ENCODE measurements around the gene SIX4.
"Not testable (repeated sequence)": the region's sequence is repeated elsewhere in the genome, so short reads cannot be mapped to it uniquely, and the experiment has no call there.

Gene SIX4

DNA sequence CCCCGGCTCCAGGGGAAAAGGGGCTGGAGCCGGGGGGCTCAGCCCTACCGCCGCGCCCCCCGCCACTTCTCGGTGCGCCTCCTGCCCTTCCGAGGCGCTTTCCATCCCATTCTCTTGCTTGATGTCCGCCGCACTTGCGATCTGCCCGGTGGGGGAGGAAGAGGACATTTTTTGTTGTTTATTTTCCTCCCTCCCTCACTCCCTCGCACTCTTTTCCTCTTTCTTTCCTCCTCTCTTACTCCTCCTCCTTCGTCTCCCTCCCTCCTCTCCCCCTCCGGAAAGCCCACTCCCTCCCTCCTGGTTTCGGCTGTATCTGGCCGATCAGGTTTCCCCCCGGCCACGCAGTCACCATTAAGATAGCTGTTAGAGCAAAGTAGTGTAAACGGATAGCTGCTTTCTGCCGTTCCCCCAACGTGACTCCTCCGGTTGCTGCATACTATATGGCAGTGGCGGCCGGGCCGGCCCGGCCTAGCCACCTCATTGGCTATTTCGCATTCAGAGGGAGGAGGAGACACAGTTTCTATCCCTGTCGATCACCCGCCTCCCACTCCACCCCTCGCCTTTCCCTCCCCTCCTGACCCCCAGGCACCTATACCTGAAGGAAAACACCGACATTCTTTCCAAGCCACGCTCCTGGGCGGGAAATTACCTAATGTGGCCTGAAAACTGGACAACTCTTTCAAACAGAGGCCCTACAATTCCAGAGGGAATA is at the start of gene SIX4:
Gene SIX4, minus strand, starts transcription at position 445 of the 712 bp plus-strand sequence. Its CDS starts 277 bp downstream, at position 168.
- no peak for FAIRE-seq

DNA sequence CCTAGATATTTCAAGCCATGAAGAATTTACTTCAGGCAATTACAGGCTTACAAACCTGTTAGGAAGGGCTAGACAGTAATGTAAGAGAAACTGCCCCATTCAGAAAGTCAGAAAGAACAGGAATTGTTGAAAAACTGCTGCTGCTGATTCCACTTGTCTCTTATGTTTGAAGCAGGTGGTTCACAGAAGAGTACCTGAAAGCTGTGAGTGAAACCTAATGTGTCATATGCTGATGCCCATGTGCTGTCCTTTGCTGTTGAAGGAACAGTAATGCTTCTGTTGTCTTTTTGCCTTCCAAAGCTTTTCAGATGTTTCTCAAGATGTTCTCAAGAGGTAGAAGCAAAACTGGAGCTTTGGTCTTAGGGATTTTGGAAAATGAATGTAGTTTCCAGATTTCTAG is 49.4 kb upstream of the SIX4 start:
- FAIRE-seq, result no peak

DNA sequence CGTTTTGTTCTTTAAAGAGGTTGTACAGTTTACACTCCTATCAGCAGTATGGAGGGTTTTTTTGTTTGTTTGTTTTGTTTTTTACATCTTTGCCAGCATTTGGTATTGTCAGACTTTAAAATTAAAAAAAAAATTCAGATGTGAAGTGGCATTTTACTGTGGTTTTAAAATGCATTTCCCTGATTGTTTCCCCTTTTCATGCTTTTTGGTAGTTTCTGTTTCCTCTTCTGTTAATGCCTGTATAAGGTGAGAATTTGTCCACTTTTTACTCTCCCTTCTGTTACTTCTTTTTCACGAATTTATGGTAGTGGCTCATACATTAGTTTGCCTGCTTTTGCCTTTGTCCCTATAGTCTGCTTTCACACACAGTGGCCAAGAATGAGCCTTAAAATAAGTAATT is 47.0 kb upstream of the SIX4 start:
- FAIRE-seq, result no peak

DNA sequence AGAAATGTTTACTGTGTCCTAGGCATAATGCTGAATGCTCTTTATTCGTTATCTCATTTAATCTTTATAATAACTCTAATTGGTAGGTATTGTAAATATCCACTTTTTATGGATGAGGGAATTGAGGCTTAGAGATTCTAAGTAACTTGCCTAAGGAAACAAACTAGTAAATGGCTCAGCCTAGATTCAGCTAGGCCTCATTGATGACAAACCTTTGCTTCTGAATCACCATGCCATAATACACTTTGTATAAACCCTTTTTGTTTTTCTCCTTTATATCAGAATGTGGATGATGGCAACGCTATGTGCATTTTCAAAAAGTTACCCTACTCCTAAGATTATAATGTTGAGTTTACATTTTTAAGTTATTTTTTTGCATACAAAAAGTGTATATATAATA is 44.5 kb upstream of the SIX4 start:
- FAIRE-seq, result no peak

DNA sequence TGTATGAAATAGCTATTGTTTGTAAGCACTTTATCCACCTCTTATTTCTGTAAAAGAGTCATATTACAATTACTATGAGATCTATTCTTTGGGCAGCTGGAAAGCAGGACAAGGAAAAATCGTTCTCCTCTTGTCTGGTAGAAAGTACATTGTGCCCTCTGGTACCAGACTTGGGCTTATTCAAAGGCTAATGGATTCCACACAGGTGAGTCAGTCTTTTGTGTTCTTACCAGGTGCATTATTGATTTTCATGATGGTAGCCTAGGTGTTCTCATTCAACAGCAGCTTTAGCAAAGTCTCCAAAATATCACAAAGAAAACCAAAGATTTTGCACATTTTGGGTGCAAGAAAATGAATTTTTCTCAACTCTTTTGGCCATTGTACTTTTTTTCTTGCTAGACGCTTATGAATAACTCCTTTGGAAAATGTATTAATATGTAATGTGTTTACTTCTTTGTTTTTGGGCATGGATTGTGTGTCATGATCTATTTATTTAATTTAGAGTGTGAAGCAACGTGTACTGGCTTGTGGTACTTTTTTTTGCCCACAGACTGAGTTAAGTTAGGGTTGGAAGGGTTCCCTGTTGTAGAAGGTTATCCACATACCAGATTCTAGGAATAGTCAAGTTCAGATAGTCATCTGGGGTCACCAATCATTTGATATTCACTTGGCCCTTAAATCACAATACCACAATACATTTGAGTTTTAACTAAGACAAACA is 36.7 kb upstream of the SIX4 start:
- no peak for FAIRE-seq

DNA sequence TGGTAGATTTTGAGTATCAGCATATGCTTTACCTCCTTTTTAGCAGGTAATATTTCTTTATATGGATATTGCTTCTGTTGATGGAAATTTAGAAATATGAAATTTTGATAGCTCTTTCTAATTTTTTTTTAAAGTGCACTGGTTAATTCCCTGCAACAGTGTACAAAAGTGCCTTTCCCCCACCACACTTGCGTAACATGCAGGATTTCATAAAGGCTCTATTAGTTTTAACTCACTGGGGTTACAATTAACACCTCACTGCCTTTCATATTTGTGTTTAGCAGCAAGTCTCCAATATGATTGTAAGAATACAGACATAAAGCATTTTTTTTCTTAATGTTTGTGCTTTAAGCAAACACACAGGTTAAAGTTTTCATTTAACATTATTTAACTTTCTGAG is 36.1 kb upstream of the SIX4 start:
- no peak for FAIRE-seq

DNA sequence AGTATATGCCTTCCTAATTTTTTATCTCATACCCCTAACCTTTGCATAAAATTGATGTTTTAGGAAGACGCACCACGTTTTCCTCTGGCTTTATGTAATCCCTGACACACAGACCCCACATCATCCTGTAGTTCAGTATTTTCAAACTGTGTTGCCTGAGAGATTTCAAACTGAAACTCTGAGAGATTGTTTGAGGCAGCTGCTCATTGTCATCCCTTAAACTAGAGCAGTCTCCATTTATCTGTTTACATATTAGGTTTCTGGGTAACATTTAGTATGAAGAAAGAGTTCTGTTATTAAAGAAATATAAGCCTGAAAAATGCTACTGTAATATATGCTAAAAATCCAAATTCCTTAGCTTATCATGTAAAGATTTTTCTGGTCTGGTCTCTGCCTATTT is 34.7 kb upstream of the SIX4 start:
- no peak for FAIRE-seq

DNA sequence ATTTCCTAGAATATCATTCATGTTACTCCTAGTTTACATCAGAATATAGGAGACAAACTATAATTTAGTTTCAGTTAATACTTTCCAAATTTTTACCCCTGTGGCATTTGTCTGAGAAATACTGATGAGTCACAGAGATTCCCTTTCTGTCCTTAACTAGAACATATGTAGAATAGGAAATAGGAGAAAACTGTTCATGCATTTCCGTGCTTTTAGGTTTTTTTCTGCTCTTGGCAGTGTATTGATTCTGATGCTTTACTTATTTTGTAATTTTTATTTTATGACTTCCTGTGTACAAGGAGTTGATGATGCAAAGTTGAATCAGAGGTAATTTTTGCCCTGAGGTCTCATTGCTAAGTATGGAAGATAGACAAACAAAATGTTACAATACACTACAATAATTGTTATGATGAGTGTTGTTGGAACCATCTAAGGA is 33.4 kb upstream of the SIX4 start:
- FAIRE-seq, result no peak

DNA sequence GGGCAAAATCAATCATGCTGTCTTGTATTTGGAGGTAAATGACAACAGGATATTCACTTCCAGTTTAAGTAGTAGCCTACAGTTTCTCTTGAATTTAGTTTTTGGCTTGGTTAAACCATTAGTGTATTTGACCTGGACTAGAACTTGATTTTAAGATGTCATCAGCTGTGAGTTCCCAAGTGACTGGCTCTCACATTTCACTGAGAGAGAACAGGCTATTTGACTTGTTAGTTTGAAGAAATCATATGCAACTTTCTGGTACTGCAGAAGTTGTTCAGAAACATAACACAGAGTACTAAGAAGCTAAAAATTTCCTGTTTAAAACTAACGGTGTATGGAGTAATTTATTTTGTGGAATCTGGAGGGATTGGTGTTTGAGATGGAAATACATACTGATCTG is 32.7 kb upstream of the SIX4 start:
- no peak for FAIRE-seq

DNA sequence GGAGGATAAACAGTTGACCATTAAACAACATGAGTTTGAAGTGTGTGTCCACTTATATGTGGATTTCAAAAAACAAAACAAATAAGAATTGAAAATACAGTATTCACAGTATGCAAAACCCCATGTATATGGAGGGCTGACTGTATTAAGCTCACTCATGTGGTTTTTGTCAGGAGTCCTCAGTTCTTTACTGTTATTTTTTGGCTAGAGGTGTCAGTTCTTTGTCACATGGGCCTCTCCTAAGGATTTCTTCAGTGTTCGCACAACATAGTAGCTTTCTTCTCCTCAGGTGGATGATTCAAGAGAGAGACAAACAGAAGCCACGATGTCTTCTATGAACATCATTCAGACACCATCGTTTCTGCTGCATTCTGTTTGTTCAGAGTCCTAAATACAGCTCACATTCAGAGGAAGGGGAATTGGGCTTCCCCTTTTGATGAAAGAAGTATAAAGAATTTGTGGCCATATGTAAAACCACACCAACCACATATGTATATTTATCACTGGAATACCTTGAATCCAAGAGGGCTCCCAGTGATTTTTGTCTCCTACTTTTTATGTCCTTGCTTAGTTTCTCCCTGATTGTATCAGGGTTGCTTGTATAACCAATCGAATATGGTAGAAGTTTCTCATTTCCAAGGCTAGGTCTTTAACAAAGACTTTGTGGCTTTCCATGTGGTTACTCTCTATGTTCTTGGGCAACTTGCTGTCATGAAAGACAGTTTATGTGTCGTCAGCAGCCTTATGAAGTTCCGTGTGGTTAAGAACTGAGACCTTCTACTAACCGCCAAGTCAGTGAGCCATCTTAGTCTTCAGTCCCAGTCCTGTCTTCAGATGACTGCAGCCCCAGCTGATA is 29.3 kb upstream of the SIX4 start:
- no peak for FAIRE-seq

DNA sequence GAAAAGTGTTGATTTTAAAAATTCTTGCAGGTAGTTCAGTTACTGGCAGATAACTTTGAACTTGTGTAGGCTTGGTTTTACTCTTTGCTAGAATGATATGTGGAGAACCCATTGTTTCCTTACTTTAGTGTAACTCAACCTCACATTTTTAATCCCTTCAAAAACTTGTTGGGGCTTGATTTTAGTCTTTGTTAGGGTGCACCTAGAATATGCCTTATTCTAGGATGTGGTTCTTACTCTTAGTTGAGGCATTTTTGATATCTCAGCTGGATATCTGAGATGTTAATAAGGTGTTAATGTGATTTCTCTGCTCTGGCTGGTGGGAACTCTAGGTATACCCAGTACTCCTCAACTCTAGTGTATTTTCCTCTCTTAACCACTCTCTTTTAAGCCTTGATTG is 20.4 kb upstream of the SIX4 start:
- FAIRE-seq, result no peak

DNA sequence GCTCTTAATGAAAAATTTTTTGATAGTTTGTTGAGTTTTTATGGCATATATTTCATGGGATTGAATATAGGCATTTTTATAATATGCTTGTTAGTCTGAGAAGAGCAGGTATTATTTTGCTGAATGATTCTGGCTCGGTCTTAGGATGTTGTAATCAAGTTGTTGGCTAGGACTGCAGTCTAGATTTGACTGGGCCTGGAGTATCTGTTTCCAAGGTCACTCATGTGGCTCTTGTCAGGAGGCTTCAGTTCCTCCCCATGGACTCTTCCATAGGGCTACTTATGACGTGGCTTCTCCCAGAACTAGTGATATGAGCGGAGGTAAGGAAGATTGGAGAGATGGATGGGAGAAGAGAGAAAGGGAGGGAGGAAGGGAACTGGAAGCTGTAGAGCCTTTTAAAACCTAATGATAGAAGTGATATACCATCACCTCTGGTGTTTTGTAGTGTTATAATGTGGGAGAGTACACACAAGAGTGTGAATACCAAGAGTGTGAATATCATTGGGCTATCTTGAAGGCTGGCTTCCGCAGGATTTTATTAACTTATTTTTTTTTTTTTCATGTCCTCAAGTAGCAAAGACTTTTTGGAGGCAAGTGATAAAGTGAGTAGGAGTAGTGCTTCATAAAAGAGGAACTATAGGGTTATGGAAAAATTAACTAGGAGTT is 14.8 kb upstream of the SIX4 start:
- FAIRE-seq, result no peak

DNA sequence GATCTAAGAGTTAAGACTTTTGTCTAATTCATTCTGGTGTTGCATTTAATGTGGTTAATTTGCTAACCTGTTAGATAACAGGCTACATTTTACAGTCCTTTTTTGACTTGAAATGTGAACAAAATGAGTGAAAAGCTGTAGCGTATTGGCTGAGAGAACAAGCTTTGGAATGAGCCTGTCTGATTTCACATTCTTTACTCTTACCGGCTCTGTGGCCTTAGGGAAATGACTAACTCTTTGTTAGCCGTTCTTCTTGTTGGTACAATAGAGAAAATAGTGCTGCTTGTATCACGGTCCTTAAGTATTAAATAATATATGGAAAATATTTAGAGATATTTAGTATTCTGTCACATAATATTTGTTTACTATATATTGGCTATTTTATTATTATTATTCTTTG is 12.3 kb upstream of the SIX4 start:
- FAIRE-seq, result no peak

DNA sequence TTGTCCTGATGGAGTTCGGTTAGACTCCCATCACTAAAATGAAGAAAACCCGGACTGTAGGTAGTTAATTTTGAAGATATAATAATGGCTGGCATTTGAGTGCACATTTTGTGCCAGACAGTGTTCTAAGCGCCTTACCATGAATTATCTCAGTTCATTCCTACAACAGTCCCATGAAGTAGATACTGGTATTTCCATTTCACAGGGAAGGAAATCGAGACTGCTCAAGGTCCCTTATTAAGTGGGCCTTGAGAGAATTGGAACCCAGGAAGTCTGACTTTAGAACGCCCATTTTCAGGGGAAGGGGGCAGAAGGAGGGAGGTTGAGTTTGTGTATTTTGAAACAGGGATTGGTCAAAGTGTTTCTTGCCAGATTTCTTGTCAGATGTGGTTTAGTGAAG is 11.3 kb upstream of the SIX4 start:
- FAIRE-seq, result no peak

DNA sequence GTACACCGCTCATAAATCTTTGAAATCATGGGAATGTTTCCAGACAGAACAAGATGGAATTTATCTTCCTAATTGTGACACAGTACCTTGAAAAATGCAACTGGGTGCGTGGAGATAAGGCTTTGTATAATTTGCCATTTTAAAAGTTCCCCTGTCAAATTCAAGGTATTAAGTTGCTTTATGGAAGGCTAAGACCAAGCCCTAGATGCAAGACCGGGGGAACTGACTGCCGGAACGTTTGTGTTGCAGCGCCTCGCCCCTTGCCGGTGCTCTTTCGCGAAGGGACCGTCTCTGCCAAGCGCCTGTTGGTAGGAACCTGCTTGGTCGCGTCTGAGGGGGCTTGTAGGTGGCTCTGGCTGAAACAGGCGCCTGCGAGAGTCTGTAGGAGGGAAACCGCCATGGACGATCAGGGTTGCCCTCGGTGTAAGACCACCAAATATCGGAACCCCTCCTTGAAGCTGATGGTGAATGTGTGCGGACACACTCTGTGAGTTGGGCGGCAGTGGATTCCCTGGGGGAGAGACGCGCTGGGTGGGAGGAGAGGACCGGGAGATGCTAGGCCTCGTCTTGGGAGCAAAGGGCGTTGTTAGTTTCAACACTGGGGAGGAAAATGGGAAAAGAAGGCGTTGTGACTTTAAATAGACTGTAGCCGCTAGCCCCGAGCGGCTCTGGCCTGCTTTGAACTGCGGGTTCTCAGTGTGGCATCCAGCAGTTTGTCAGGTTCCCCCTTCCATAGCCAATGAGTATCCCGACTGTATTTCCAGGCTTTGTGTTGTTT is 10.5 kb upstream of the SIX4 start, which contains the start of gene MNAT1:
Gene MNAT1, plus strand, starts transcription at position 297 of the 778 bp plus-strand sequence. Its CDS starts 102 bp downstream, at position 399.
- no peak for FAIRE-seq

DNA sequence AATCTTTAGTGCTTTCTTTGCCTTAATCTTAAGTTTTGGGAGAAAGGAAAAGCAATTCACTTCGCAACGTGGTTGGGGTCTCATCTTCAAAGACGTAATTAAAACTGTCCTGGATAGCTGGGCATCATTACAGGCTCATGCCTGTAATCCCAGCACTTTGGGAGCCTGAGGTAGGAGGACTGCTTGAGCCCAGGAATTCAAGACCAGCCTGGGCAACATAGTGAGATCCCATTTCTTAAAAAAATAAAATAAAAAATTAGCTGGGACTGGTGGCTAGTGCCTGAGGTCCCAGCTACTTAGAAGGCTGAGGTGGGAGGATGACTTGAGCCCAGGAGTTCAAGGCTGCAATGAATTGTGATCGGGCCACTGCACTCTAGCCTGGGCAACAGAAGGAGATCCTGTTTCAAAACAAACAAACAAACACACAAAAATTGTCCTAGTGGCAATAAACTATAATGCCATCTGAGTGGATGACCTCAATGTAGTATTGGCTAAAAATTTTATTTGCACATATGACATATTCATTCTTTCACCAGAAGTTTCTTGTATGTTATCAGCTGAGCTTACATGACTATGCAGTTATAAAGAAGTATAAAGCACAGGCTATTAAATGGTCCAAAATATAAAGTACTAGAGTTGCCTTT is 8.8 kb upstream of the SIX4 start:
- no peak for FAIRE-seq

DNA sequence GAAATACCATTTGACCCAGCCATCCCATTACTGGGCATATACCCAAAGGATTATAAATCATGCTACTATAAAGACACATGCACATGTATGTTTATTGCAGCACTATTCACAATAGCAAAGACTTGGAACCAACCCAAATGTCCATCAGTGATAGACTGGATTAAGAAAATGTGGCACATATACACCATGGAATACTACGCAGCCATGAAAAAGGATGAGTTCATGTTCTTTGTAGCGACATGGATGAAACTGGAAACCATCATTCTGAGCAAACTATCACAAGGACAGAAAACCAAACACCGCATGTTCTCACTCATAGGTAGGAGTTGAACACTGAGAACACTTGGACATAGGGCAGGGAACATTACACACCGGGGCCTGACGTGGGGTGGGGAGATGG is 7.1 kb upstream of the SIX4 start:
- not testable (repeated sequence) for FAIRE-seq

DNA sequence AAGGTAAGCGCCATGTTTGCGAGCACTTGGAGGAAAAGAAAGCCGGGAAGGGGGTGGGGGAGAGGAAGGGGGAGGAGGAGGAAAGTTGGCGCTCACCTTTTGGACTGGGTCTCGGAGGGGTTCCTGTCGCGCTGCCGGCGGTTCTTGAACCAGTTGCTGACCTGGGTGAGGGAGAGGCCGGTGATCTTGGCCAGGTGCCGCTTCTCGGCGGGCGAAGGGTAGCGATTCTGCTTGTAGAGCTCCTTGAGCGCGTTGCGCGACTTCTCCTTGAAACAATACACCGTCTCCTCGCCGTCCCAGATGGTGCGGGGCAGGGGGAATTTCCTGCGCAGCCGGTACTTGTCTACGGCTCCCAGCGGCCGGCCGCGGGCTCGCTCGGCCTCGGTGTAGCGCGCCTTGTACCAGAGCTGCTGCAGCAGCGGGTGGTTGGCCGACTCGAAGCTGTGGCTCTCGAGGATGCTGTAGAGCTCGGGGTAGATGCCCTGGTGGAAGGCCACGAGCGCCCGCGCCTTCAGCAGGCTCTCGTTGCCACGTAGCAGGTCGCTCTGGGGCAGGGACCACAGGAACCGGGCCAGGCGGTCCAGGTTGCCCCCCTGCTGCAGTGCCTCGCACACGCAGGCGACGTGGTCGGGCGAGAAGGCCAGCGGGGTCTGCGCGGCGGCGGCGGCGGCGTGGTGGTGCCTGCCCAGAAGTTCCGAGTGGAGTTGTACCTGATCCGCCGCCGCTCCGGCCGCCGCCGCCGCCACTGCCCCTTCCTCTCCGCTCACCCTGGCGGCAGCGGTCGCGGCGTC is 840 bp downstream of the SIX4 start:
- FAIRE-seq, result no peak

DNA sequence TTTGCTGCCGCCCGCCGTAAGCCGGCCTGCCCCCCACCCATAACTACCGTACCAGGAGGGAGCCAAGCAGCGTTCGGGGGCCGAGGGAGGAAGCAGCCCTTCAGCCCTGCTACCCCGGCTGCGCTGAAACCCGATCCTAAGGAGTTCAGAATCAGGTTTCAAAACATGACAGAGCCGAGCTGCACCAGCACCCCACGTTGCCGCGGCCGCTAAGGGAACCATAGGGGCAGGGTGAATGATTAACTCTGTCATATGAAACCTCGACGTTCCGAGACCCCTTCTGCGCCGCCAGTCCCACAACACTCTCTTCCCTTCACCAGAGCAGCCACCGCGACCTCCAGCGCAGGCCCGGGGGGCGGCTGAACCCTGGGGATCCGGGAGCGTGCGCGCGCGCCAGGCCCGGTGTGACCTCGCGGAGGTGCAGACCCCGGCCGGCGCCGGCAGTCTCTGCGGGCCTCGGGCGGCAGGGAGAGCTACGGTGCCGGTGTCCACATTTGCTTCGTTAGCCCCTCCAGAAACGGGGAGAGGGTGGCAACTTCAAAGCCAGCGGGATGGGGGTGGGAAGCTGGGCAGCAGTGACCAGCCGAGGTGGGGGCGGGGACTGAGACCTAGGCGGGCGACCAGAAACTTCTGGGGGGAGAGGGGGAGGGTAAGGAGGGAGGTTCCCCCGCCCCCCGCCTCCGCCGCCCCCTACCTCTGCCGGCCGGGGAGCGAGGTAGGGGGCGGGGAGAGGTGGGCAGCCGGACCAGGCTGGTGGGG is 1.6 kb downstream of the SIX4 start:
- FAIRE-seq, result no peak

DNA sequence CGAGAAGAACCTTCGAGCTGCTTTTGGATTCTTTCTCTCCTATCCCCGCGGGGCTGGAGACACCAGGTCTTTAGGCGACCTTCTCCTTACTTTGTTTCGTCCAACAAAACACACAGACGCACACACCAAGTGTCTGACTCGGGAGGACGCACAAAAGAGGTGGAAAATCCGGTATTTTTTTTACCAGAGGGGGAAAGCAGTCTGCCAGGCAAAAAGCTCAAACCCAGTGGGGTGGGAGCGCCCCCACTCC is 2.1 kb downstream of the SIX4 start:
- no peak for FAIRE-seq

Measured in endometrium (tissue), 2 donors.